ENCODE results near the gene RAB17. TPM values are rescaled to one million over a fixed set of nuclear protein-coding genes. Genes with fewer than 3 reads are reported as not detected.
A peak's percentile ranks its signal among the peaks of the same experiment; 100 is the strongest.

The RAB17 gene
- total and polyA plus RNA-seq, 2 donors from 2014 or later, result 59.1 to 151 TPM

- no peak for TF ChIP-seq CTCF (IDR thresholded peaks at IDR 0.05; ENCODE audit: borderline replicate concordance, extremely low read depth, insufficient read depth)
- Histone ChIP-seq H3K9ac (ENCODE audit: low read length in 3 of 3) (no peak overlapping the region), H3K4me3 (ENCODE audit: low read length in 3 of 3) (no peak overlapping the region), H3K27me3 (ENCODE audit: control insufficient read depth, insufficient read depth, low read length) (no peaks in the 10 kb centered on the region), H3K36me3 (ENCODE audit: control insufficient read depth in 2 of 3, insufficient read depth in 3 of 3, low read length in 3 of 3) (no peaks in the 10 kb centered on the region), H3K9me3 (ENCODE audit: control insufficient read depth in 2 of 3, insufficient read depth in 1 of 3, low read length in 3 of 3) (no peaks in the 10 kb centered on the region), H3K4me1 (ENCODE audit: control insufficient read depth in 2 of 3, insufficient read depth in 2 of 3, low read depth in 1 of 3, low read length in 3 of 3) (peaks cover 2 to 29% (median 25%) of the 10 kb centered on the region in 3 donors), H3K27ac (ENCODE audit: low read depth in 2 of 2, low read length in 2 of 2) (peak overlapping the region in 1 of 2 donors; percentile 84)
- no peak for DNase-seq
- FAIRE-seq, result no peak
- intact Hi-C loops (cut with DNase I), result no loop called here
Observed at GRCh38 chr2:237615631-237616249, 25.2 kb upstream of the RAB17 start.

GRCh38 chr2:237614151-237614720 is 23.7 kb upstream of the RAB17 start:
- Histone ChIP-seq H3K4me1 (ENCODE audit: control insufficient read depth in 2 of 3, insufficient read depth in 2 of 3, low read depth in 1 of 3, low read length in 3 of 3) (peaks cover 2 to 29% (median 25%) of the 10 kb centered on the region in 3 donors), H3K4me3 (ENCODE audit: low read length in 3 of 3) (no peak overlapping the region), H3K9ac (ENCODE audit: low read length in 3 of 3) (no peak overlapping the region), H3K9me3 (ENCODE audit: control insufficient read depth in 2 of 3, insufficient read depth in 1 of 3, low read length in 3 of 3) (no peaks in the 10 kb centered on the region), H3K27ac (ENCODE audit: low read depth in 2 of 2, low read length in 2 of 2) (no peak overlapping the region), H3K27me3 (ENCODE audit: control insufficient read depth, insufficient read depth, low read length) (no peaks in the 10 kb centered on the region), H3K36me3 (ENCODE audit: control insufficient read depth in 2 of 3, insufficient read depth in 3 of 3, low read length in 3 of 3) (no peaks in the 10 kb centered on the region)
- FAIRE-seq (no peak), DNase-seq (peak in 4 of 5 donors; percentile 60 to 69 (median 65))
- TF ChIP-seq CTCF (IDR thresholded peaks at IDR 0.05; ENCODE audit: borderline replicate concordance, extremely low read depth, insufficient read depth), result no peak
- intact Hi-C loops (cut with DNase I), result no loop called here

GRCh38 chr2:237613679-237614078 is 23.1 kb upstream of the RAB17 start:
- no peak overlapping the region for H3K27ac ChIP-seq (ENCODE audit: low read depth in 2 of 2, low read length in 2 of 2)

More at GRCh38 chr2:237613679-237614078, 23.1 kb upstream of the RAB17 start:
- Histone ChIP-seq H3K9me3 (ENCODE audit: control insufficient read depth in 2 of 3, insufficient read depth in 1 of 3, low read length in 3 of 3) (no peaks in the 10 kb centered on the region), H3K36me3 (ENCODE audit: control insufficient read depth in 2 of 3, insufficient read depth in 3 of 3, low read length in 3 of 3) (no peaks in the 10 kb centered on the region), H3K4me3 (ENCODE audit: low read length in 3 of 3) (no peak overlapping the region), H3K4me1 (ENCODE audit: control insufficient read depth in 2 of 3, insufficient read depth in 2 of 3, low read depth in 1 of 3, low read length in 3 of 3) (peaks cover 2 to 29% (median 25%) of the 10 kb centered on the region in 3 donors), H3K9ac (ENCODE audit: low read length in 3 of 3) (no peak overlapping the region), H3K27me3 (ENCODE audit: control insufficient read depth, insufficient read depth, low read length) (no peaks in the 10 kb centered on the region)
- FAIRE-seq (no peak), DNase-seq (no peak)
- no peak for TF ChIP-seq CTCF (IDR thresholded peaks at IDR 0.05; ENCODE audit: borderline replicate concordance, extremely low read depth, insufficient read depth)
- intact Hi-C loops (cut with DNase I), result no loop called here

Data from kidney (tissue), 14 donors.